HG03571 (cell line): ENCODE data around the gene ADAMTS6.

ENCODE experiments used
- ATAC-seq: cut with Tn5 transposase; IDR thresholded peaks from one replicate; pipeline ENCODE4 v1.9.1; 2021; ENCODE audit not compliant: unreplicated experiment

ADAMTS6 gene

DNA sequence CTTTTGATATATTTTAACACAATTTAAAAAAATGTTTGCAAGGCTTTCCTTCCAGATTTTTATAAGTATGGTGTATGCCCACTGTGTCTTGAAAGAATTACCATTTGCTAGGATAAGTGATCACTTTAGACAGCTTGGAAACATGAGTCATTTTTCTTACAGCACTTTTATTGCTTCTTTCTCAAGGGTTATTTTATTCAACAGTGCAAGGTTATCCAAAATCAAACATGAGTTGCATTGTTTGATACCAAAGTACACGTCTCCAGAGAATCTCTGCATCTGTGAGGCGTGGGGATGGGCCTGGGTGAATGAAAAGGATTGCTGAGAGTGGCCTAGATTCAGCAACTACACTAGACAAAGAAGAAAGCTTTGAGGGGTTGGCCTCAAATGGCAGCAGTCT is 329.6 kb downstream of the ADAMTS6 start:
- no peak for ATAC-seq

DNA sequence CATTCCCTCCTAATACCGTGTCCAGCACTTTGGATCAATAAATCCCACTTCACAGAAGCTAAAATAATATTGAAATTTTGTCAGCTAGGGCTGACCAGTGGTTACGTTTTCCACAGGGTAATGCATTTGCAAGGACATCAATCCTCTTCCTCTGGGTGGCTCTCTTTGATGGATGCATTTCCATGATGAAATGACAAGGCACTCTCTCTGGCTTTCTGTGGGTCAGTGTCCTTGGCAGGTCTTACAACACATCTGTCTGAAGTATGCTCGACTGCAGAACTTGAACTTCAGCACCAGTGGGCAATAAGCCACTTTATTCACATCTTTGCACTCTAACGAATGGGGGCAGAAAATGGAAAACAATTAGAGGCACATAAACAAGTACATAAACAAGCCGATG is 330.1 kb downstream of the ADAMTS6 start:
- no peak for ATAC-seq

DNA sequence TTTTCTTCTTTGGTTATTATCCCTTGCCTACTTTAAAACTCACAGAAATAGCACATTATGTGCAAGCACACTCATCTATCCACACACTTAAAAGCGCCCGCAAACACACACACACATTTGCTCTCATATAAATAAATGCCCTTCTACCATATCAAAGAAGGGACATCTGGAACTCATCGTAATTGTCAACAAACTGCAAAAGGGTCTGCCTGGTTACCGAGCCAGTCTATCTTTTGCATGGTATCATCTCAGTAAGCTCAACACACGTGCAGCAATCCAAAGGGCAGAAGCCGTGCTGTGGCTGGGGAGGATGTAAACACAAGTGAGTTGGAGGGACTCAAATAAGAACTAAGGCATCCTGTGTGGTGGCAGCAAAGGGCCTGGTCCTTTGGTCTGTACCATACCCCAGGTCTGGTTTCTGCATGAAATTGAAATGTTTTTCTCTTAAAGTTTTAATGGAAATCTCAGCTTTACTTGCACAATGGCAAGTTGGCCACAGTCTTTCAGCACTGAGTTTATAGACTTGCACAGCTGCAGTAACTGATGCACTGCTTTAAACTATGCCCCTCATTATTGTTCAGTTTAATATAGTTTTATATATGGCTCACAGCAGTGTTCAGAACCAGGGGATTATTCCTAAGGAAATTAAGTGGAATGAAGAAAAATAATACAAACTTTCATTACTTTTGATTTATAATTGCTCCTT is 331.0 kb downstream of the ADAMTS6 start:
- no peak for ATAC-seq

DNA sequence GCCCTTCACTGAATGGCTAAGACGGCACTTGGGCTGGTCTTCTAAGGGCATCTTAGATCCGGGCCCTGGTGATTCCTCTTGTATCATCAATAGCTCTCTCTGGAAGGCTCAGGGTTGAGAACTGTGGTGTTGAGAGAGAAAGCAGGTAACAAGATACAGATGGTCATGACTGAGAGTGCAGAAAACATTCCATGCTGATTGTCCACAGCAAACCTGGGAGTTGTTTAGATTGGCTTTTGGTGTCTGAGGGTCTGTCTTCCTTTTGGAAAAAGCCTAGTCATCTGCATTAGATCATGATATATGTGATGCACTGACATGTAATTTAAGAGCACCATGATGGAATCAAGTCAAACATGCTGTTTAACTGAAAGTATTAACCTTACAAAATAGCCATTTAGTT is 331.9 kb downstream of the ADAMTS6 start:
- no peak for ATAC-seq

DNA sequence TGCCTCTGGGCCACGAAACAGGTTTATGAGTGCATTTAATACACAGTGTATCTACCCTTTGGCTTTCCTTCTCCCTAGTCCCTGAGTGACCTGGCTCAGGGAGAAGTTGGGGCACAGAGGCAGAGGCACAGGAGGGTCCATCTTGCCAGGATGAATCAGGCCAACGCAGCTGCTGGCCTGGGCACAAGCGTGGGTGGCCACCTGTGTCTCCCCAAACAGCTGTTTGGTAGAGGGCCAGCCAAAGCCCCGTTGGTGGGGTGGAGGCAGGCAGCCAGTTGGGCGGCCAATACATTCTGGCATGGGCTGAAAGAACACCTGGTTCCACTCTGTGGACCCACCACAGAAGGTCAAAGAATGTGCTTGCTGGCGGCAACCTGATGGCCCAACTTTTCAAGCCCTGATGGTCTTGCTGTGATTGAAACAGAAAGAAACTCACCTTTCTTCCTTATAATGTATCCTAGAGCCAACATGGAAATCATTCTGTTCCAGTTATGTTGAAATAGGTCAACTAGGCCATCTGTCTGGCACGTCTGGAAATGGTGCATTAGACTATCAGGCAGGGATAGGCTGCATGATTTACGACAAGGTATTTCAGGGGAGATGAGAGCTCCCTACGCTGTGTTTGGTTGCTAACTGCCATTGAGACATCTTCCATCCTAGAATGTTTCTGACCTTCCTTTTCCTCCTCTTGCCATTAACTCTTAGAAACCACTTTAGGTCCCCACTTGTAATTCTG is 337.4 kb downstream of the ADAMTS6 start:
- ATAC-seq, result no peak

DNA sequence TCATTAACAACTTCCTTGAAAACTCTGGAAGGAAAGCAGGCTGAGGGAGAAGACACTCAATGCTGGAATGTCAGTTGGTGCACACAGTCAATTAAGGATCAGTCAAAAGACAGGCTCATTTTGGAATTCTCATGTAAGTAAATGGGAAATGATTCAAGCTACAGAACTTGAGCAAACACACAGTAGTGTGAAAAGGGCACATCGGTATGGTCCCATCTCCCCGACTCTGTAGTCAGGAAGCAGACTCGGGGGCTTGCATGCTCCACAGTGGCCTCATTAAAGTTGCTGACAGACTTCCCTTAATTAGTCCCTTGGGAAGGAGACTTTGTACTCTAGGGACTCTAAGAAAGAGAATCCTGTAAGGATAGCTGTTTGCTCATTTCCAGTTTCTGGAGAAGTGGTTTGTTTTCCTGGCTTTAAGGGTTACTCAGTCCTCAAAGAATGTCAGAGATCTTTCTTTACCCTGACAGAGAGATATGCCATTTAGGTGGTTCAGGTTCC is 339.2 kb downstream of the ADAMTS6 start:
- ATAC-seq, result no peak

- no peak for ATAC-seq
These were observed 339.7 kb downstream of the ADAMTS6 start for GRCh38 chr5:65142016-65142415.

- no peak for ATAC-seq
These were observed 340.2 kb downstream of the ADAMTS6 start for GRCh38 chr5:65141493-65141892.

DNA sequence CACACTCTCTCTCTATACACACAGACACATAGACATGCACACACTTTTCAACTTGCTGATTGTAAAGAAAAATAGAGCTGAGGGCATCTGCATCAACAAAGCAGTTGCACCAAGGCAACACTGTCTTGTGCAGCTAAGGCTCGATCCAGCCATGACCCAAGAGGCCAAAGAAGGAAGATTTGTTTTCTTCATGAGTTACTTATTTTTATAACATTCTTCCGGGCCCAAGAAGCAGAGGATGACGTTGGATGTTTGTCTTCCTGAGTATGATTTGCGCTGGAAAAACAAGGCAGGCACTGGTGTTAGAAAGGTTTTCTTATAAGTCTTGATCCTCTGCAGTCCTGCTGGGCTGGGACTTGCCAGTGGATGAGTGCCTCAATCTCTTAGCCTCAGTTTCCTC is 344.1 kb downstream of the ADAMTS6 start:
- ATAC-seq, result no peak

- no peak for ATAC-seq
These were observed 348.1 kb downstream of the ADAMTS6 start for GRCh38 chr5:65133477-65134110.

- ATAC-seq, result no peak
These were observed 349.3 kb downstream of the ADAMTS6 start for GRCh38 chr5:65132386-65132785.

GRCh38 chr5:65128226-65128625 is 353.5 kb downstream of the ADAMTS6 start:
- no peak for ATAC-seq

DNA sequence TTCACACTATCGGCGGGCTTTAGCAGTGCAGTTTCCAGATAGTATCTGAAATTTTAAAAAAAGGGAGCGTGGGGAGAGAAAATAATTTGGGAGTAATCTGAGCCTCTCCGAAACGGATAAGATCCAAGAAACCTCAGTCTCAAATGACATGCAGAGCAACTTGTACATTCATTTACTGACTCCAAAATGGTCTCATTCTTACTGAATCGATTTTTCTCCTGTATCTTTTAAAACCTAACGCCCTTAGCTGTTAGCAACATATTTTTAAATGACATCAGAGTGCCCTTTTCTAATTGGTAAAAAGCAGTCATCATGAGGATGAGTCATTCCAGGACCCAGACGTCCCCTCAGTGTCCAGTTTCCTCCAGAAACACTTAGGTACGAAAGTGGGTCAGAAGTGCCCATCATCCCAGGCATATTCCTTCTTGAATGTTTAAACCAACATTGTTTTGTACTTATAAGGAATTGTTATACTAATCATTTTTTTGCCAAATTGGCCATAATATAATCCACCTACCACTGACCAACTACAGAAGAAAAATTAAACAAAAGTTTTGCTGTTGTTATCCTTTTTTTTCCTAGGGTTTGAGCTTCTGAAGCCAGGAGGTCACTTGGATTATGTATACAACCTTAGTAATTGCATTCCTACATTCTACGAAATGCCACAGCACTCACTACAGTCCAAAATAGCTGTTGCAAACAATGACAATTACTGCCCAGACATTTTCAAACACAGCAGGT is 354.4 kb downstream of the ADAMTS6 start:
- ATAC-seq, result no peak

DNA sequence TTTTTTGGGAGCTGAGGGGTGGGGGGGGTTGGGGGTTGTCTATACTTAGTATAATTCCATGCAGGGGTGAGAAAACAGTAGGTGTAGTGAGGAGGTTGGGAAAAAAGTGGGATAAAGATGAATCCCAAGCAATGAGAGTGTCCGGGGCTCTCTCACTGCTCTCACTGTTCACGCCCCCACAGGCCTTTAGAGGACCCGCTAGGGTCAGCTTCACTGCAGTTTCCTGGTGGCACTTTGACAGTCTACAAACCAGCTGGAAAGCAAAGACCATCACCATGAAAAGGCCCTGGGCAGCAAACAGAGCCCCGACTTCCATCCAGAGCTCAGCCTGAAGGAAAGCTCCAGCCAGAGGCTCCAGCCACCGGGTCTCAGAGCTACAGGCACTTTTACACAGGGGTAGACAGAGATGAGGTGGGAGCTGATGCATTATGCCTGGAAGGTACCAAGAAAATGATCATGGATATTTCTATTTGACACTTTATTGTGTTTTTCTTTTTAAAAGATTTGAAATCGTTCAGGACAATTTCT is 355.1 kb downstream of the ADAMTS6 start:
- ATAC-seq, result no peak

DNA sequence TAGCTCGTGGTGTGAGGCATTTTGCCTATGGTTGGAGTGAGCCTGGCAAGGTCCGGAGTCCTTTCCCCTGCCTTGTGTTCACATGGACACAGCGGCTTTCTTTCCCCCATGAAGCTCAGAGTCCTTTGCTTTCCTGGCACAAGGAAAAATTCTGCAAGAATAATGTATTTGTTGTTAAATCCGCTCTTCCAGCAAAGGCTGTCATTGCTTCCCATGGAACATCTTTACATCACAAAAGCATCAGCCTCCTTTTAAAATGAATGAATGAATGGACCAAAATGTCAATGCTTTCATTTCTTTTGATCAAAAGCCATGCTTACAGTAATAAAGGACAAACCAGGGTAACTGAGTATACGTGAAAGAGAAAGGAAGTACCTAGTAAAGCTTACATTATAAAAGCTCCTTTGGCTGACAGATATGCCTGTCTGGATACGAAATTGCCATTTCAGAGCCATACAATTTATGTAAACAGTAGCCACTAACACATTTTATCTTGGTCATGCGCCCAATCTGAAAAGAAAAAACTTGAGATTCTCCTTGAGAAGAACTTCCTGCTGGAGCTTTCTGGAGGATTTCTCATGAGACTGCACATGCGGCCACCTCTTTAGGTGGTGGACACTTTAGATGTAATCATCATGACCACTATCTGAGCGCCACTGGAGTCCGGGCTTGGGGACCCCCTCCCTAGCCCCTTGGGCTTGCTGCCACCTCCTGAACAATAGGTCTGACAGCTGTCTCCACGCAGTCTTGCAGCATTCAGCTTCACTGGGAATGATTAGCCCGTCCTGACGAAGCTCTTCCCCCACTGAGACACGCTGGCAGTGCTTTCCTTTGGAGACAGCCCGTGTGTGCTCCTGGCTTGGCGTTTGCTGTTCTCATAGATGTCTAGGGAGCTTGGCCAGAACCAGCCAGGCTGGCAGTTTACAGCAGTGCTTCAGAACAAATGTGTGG is 355.9 kb downstream of the ADAMTS6 start:
- no peak for ATAC-seq

DNA sequence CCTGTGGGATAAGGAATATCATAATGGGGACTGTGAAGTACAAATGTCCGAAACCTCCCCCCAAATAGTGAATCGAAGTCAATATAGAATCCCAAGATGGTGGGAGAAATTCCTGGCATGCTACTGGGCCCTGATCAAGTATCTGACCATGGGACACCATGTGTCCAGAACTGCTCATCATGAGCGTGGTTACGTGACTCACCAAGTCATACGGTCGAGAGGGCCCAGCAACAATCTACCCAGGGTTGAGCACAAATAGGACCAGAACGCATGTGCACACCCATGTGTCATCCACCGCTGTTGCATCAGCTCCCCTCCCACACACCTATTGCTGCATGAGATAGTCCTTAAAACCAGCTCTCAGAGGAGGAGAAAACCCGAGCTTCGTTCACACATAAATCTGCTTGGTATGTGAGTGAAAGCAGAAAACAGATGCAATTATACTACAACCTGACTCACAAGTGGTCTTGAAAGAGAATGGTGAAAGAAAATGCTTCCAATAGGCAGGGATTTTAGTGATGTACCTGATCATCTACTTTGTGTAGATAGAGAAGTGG is 359.8 kb downstream of the ADAMTS6 start:
- ATAC-seq, result no peak

- ATAC-seq, result no peak
These were observed 361.3 kb downstream of the ADAMTS6 start for GRCh38 chr5:65120371-65120967.

DNA sequence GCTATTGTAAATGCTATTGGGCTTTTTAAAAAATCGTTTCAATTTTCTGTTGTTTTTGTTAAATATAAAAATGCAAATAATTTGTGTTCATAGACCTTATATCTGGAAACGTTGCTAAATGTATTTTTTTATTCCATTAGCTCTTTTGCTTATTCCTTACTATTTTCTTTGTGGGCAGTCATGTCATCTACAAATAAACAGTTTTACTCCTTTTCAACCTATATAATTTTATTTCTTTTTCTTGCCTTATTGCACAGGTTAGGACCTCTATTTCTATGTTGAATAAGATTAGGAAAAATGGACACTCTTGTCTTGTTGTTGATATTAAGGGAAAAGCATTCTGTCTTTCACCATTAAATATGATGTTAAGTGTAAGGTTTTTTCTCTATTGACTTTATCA is 364.2 kb downstream of the ADAMTS6 start:
- no peak for ATAC-seq

- no peak for ATAC-seq
These were observed 367.9 kb downstream of the ADAMTS6 start for GRCh38 chr5:65113771-65114170.
